ENCODE results near the gene C14orf180. TPM values are rescaled to one million over a fixed set of nuclear protein-coding genes. Genes with fewer than 3 reads are reported as not detected.

The C14orf180 gene
- total RNA-seq, 1 donor from 2014 or later: 40.0 TPM

- intact Hi-C loops (cut with DNase I): no loop called here
- no peak for ATAC-seq
- DNase-seq (ENCODE audit: missing footprints): peak; percentile 57
Observed at GRCh38 chr14:104598039-104598909, 18.7 kb downstream of the C14orf180 start.

- ATAC-seq (no peak), DNase-seq (ENCODE audit: missing footprints) (peak; percentile 48)
- intact Hi-C loops (cut with DNase I): no loop called here
Observed at GRCh38 chr14:104598910-104599273, 19.3 kb downstream of the C14orf180 start.

GRCh38 chr14:104599446-104599845 lies 19.9 kb downstream of the C14orf180 start:
- intact Hi-C loops (cut with DNase I): no loop called here

GRCh38 chr14:104600141-104600643 lies 20.6 kb downstream of the C14orf180 start:
- ATAC-seq (no peak), DNase-seq (ENCODE audit: missing footprints) (peak; percentile 28)
- intact Hi-C loops (cut with DNase I): no loop called here

More at GRCh38 chr14:104599446-104599845, 19.9 kb downstream of the C14orf180 start:
- no peak for ATAC-seq
- DNase-seq (ENCODE audit: missing footprints): peak; percentile 57

DNA sequence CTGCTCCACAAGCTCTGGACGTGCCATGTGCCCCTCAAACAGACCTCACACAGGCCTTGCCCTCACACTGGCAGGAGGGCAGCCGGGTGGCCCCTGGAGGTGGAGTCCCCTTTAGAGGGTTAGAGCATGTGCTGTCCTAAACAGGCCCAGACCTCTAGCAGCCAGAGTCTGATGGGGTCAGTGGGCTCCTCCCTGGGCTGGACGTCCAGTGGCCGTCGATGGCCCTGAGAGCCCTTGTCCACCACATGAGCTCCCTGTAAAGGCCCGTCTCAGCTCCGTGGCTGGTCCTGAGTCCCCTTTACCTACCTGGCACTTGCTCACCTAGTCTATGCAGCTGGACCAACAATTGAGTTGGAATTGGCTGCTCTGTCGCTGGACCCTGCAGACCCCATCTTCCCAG lies 21.2 kb downstream of the C14orf180 start:
- peak; percentile 46 for DNase-seq (ENCODE audit: missing footprints)
- no peak for ATAC-seq
- intact Hi-C loops (cut with DNase I): no loop called here

DNA sequence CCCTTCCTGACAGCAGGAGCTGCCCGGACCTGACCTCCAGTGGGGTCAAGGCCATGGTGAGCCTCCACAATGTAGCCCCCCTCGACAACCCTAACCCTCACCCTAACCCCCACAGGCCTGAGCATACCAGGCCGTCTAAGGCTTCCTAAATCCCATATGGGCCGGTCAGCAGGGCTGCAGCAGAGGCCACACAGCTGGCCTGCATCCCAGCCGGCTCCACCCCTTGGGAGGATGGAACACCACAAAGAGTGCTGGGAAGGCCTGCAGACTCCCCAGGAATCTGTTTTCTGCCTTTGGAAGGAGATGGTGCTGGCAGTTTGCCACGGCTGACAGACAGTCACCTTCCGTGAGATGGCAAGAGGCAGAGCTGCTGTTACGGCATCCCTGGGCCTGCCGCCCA lies 22.2 kb downstream of the C14orf180 start:
- DNase-seq (ENCODE audit: missing footprints) (peak; percentile 61), ATAC-seq (no peak)
- intact Hi-C loops (cut with DNase I): no loop called here

GRCh38 chr14:104602315-104602932 lies 22.9 kb downstream of the C14orf180 start:
- ATAC-seq (no peak), DNase-seq (ENCODE audit: missing footprints) (peak; percentile 45)
- intact Hi-C loops (cut with DNase I): no loop called here

DNA sequence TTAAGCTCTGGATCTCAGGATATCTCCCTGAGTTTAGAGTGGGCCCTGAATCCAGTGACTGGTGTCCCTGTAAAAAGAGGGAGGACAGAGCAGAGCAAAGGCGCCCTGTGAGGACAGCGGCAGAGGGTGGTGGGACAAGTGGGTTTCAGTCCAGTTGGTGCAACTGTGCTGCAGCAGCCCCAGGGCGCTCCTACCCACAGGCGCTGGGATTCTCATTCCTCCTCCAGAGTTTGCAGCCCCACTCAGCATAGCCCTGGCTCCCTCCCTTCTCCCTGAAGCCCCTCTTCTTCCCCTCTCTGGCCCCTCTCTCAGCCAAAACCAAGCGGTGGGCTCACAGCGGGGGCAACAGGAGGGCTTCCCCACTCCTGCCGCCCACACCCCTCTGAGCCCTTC lies 23.4 kb downstream of the C14orf180 start:
- no peak for DNase-seq (ENCODE audit: missing footprints)
- intact Hi-C loops (cut with DNase I): no loop called here
- no peak for ATAC-seq

- intact Hi-C loops (cut with DNase I): no loop called here
- DNase-seq (ENCODE audit: missing footprints): peak; percentile 20
- no peak for ATAC-seq
Observed at GRCh38 chr14:104603711-104604401, 24.3 kb downstream of the C14orf180 start.

DNA sequence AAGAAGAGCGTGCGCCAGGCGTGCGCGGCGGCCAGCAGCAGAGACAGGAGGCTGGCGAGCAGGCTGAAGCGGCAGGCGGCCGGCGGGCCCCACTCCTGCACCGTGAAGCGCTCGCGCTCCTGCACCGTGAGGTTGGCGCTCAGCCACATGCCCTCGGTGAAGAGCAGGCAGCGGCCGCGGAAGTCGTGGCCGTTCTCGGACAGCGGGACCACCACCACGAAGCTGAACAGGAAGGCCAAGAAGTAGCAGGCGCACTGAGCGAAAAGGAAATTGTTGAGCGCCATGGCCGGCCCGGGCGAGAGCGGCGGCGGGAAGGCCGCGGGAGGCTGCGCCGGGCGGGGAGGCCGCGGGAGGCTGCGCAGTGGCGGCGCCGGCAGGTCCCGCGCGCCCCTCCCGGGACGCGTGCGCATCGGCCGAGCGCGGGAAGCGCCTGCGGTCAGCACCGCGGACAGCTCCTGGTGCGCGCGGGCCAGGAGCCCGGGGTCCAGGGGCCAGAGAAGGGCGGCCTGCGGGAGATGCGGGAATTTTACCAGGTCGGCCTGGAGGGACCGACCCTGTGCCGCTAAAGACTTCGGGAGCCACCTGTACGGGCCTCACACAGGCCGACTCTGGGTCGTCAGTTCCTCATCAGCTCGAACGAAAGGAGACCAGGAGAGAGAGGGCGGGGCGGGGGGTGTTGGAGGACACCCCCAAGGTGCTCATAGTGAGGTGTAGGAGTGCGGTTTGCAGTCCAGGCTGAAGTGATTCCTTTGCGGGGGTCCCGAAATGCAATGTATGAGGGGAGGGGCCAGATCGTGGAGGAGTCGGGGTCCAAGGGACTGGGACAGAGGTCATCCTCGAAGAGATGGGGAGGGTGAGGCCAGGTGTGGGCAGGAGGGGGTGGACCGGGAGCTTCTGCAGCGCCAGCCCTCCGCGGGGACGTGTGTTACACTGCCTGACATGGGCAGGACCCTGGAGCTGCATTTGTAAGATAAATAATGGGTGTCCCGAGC lies 25.2 kb downstream of the C14orf180 start, which contains the start of gene TMEM179:
Gene TMEM179, minus strand, starts transcription at position 315 of the 992 bp plus-strand sequence. Its CDS starts 31 bp downstream, at position 284.
- DNase-seq (ENCODE audit: missing footprints) (no peak), ATAC-seq (peak; percentile 57)
- intact Hi-C loops (cut with DNase I): no loop called here

DNA sequence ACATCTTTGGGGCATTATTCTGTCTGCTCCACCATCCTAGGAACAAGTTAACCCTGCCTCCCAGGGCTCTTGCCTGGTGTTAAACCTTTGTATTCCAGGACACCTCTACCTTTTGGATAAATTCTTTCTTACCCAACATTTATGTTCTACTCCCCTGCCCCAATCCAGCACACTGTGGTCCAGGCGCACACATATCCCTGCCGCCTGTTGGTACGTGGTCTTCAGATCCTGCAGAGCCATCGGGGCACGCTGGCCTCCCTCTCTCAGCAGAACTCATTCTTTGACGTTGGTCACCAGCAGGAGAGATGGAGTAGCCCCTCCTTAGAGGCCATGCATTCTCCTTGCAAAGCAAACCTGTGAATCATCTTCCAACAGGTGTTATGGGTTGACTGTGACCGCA lies 30.1 kb downstream of the C14orf180 start:
- intact Hi-C loops (cut with DNase I): no loop called here
- ATAC-seq (no peak), DNase-seq (ENCODE audit: missing footprints) (no peak)

DNA sequence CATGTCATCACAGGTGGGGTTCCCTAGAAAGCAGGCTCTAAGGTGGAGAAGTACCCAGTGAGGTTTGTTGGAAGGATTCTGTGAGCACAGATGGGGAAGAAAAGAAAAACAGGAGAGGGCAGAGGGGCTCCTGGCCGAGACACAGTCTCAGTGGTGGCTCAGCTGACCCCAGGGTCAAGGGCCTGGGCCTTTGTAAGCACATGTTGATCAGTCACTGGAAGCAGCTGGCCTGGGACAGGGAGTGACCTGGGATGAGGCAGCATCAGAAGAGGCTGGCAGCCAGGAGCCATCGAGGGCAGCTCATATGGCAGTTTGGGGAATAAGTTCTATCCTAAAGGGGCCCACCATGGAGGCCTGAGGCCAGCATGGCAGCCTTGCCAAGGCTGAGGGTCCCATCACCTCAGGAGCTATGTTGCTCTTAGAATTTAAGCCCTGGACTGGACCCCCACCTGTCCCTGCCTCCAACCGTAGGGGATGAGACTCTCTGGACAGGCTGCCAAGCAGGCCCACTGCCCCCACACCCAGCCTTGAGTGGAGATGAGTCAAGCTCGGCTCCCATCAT lies 31.3 kb downstream of the C14orf180 start:
- DNase-seq (ENCODE audit: missing footprints): no peak
- intact Hi-C loops (cut with DNase I): no loop called here
- no peak for ATAC-seq

GRCh38 chr14:104611881-104612280 lies 32.3 kb downstream of the C14orf180 start:
- no peak for DNase-seq (ENCODE audit: missing footprints)
- intact Hi-C loops (cut with DNase I): no loop called here
- ATAC-seq: no peak

GRCh38 chr14:104614126-104614812 lies 34.7 kb downstream of the C14orf180 start:
- DNase-seq (ENCODE audit: missing footprints) (no peak), ATAC-seq (no peak)
- intact Hi-C loops (cut with DNase I): no loop called here

GRCh38 chr14:104624939-104625338 lies 45.4 kb downstream of the C14orf180 start:
- intact Hi-C loops (cut with DNase I): no loop called here
- ATAC-seq (no peak), DNase-seq (ENCODE audit: missing footprints) (no peak)

- intact Hi-C loops (cut with DNase I): no loop called here
- DNase-seq (ENCODE audit: missing footprints): no peak
- no peak for ATAC-seq
Observed at GRCh38 chr14:104632781-104633180, 53.2 kb downstream of the C14orf180 start.

All from Right ventricle myocardium inferior (tissue), 1 donor.